ENCODE results near the gene NT5M. TPM values are rescaled to one million over a fixed set of nuclear protein-coding genes. Genes with fewer than 3 reads are reported as not detected.

Gene NT5M
- total RNA-seq, 2 experiments from 2014 or later: 1.8 to 2.9 TPM

DNA sequence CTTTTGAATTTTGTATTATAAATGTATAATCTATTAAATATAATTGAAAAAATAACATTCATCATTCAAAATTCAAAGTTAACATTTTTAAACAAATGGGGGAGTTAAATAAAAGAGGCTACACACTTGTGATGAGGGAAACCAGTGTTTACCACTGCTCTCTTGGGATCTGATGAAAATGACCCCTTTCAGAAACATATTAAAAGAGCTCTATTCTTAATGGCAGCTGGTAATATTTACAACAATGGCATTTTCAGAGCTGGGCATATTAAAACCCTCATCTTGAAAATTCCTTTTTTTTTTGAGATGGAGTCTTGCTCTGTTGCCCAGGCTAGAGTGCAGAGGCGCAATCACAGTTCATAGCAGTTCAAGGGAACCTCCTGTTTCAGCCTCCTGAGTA is 46.9 kb upstream of the NT5M start:
- no peaks in the 10 kb centered on the region for H3K27me3 ChIP-seq (ENCODE audit: control insufficient read depth in 1 of 2, insufficient read depth in 2 of 2, low read length in 2 of 2)
- H3K36me3 Mint-ChIP-seq (ENCODE audit: low read depth): peaks cover 75% of the 10 kb centered on the region
- no peak overlapping the region for H3K27ac Mint-ChIP-seq

DNA sequence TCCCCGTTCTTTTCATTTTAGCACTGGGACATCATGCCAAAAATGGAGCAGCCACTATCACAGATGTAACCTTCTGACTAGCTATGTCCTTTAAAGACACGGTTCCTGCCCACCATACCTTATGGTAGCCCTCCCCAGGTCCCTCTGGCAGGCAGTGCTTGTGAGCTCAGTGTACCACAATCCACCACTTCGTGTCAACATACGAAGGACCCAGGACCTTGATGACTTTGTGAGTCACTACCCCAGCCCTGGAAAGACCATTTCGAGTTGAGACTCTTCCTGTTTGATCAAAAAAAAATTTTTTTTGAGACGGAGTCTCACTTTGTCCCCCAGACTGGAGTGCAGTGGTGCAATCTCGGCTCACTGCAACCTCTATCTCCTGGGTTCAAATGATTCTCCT is 45.2 kb upstream of the NT5M start:
- no peaks in the 10 kb centered on the region for H3K9me3 Mint-ChIP-seq
- no peak overlapping the region for H3K27ac Mint-ChIP-seq
- ATAC-seq (ENCODE audit: poor library complexity): no peak
- H3K36me3 Mint-ChIP-seq (ENCODE audit: low read depth): peaks cover 73% of the 10 kb centered on the region
- peaks cover 6% of the 10 kb centered on the region for H3K4me1 Mint-ChIP-seq (ENCODE audit: low read depth)
- H3K9me3 ChIP-seq (ENCODE audit: control insufficient read depth in 1 of 2, insufficient read depth in 1 of 2, low read length in 2 of 2): no peaks in the 10 kb centered on the region
- TF ChIP-seq, protein P1, sequence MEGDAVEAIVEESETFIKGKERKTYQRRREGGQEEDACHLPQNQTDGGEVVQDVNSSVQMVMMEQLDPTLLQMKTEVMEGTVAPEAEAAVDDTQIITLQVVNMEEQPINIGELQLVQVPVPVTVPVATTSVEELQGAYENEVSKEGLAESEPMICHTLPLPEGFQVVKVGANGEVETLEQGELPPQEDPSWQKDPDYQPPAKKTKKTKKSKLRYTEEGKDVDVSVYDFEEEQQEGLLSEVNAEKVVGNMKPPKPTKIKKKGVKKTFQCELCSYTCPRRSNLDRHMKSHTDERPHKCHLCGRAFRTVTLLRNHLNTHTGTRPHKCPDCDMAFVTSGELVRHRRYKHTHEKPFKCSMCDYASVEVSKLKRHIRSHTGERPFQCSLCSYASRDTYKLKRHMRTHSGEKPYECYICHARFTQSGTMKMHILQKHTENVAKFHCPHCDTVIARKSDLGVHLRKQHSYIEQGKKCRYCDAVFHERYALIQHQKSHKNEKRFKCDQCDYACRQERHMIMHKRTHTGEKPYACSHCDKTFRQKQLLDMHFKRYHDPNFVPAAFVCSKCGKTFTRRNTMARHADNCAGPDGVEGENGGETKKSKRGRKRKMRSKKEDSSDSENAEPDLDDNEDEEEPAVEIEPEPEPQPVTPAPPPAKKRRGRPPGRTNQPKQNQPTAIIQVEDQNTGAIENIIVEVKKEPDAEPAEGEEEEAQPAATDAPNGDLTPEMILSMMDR (IDR thresholded peaks at IDR 0.05): no peak
- ChIA-PET POLR2A (no interaction called here), CTCF (interaction anchor here (1.5 to 1.7 kb wide), 2 partner anchors 10 to 12 kb away, joined by 4 read pairs; no protein-coding TSS in a partner anchor)
- peaks cover 62% of the 10 kb centered on the region for H3K36me3 ChIP-seq (ENCODE audit: insufficient read depth, low read length)
- H3K4me3 Mint-ChIP-seq: no peak overlapping the region
- H3K4me3 ChIP-seq (ENCODE audit: low read length): no peak overlapping the region
- H3K27ac ChIP-seq (ENCODE audit: low read depth in 1 of 2, low read length in 2 of 2): no peak overlapping the region
- intact Hi-C loops (cut with DNase I, micrococcal nuclease): no loop called here
- no peaks in the 10 kb centered on the region for H3K27me3 ChIP-seq (ENCODE audit: control insufficient read depth in 1 of 2, insufficient read depth in 2 of 2, low read length in 2 of 2)
- DNase-seq: no peak
- H3K4me1 ChIP-seq (ENCODE audit: insufficient read depth, low read length): peaks cover 2% of the 10 kb centered on the region
- no peaks in the 10 kb centered on the region for H3K27me3 Mint-ChIP-seq

More for the DNA sequence above, 46.9 kb upstream of the NT5M start:
- Mint-ChIP-seq H3K4me3 (no peak overlapping the region), H3K4me1 (ENCODE audit: low read depth) (peaks cover 7% of the 10 kb centered on the region), H3K9me3 (no peaks in the 10 kb centered on the region), H3K27me3 (no peaks in the 10 kb centered on the region)
- Histone ChIP-seq H3K4me1 (ENCODE audit: insufficient read depth, low read length) (peaks cover 2% of the 10 kb centered on the region), H3K36me3 (ENCODE audit: insufficient read depth, low read length) (peaks cover 71% of the 10 kb centered on the region), H3K9me3 (ENCODE audit: control insufficient read depth in 1 of 2, insufficient read depth in 1 of 2, low read length in 2 of 2) (no peaks in the 10 kb centered on the region), H3K27ac (ENCODE audit: low read depth in 1 of 2, low read length in 2 of 2) (no peak overlapping the region), H3K4me3 (ENCODE audit: low read length) (no peak overlapping the region)
- no peak for ATAC-seq (ENCODE audit: poor library complexity)
- intact Hi-C loops (cut with DNase I, micrococcal nuclease): no loop called here
- DNase-seq: no peak
- ChIA-PET POLR2A (interaction anchor here (0.7 to 1.8 kb wide), 2 partner anchors 20 to 22 kb away, joined by 3 to 5 read pairs; partner anchors contain the start of gene FLCN), CTCF (interaction anchor here (1.0 to 1.1 kb wide), 2 partner anchors 8 to 14 kb away, joined by 3 to 4 read pairs; no protein-coding TSS in a partner anchor)
- TF ChIP-seq, protein P1 (IDR thresholded peaks at IDR 0.05): no peak

DNA sequence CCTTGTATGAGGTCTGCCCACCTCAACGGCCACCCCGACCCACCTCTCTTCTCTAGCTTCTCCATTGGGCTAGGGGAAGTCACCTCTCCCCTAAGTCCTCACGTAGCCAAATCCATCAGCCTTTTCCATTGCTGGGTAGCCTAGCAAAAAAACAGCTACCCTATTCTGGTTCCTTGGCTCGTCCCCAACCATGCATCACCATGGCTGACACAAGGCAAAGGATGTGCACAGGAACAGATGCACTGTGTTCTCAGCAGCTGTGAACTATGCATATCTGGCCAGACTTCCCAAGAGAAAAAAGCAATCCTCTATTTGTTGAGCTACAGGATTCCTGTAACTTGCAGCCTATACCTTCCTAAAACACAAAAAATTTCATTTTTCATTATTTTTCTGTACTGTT is 44.2 kb upstream of the NT5M start:
- no peaks in the 10 kb centered on the region for H3K27me3 Mint-ChIP-seq
- ChIA-PET CTCF (interaction anchor here (1.5 to 1.7 kb wide), 2 partner anchors 9 to 11 kb away, joined by 4 read pairs; no protein-coding TSS in a partner anchor), POLR2A (no interaction called here)
- H3K36me3 ChIP-seq (ENCODE audit: insufficient read depth, low read length): peaks cover 56% of the 10 kb centered on the region
- TF ChIP-seq, protein P1 (IDR thresholded peaks at IDR 0.05): no peak
- no peaks in the 10 kb centered on the region for H3K27me3 ChIP-seq (ENCODE audit: control insufficient read depth in 1 of 2, insufficient read depth in 2 of 2, low read length in 2 of 2)
- no peak overlapping the region for H3K4me3 ChIP-seq (ENCODE audit: low read length)
- DNase-seq: no peak
- H3K4me1 Mint-ChIP-seq (ENCODE audit: low read depth): no peaks in the 10 kb centered on the region
- H3K4me3 Mint-ChIP-seq: no peak overlapping the region
- no peak for ATAC-seq (ENCODE audit: poor library complexity)
- no peaks in the 10 kb centered on the region for H3K9me3 Mint-ChIP-seq
- no peak overlapping the region for H3K27ac ChIP-seq (ENCODE audit: low read depth in 1 of 2, low read length in 2 of 2)
- no peaks in the 10 kb centered on the region for H3K4me1 ChIP-seq (ENCODE audit: insufficient read depth, low read length)
- H3K27ac Mint-ChIP-seq: no peak overlapping the region
- peaks cover 69% of the 10 kb centered on the region for H3K36me3 Mint-ChIP-seq (ENCODE audit: low read depth)
- H3K9me3 ChIP-seq (ENCODE audit: control insufficient read depth in 1 of 2, insufficient read depth in 1 of 2, low read length in 2 of 2): no peaks in the 10 kb centered on the region
- intact Hi-C loops (cut with DNase I, micrococcal nuclease): no loop called here

Measured in CD4-positive, alpha-beta T cell (primary cell).